Activated naive CD4-positive, alpha-beta T cell treated with anti-CD3 and anti-CD28 coated beads for 36 hours (primary cell): Measurements from ENCODE around the gene CST9L. TPM values are rescaled to one million over a fixed set of nuclear protein-coding genes. Genes with fewer than 3 reads are reported as not detected.

Experiments
- CTCF ChIA-PET: fragments of 350-600 bp; sonication (Branson Sonifier 250); formaldehyde crosslinking; loops from one replicate; lab custom pipeline; 2021; ENCODE audit warnings: antibody characterized with exemption; lab: Charles Lee
- DNase-seq: peaks from one replicate; pipeline ENCODE4 v3.0.0-alpha.2; 2020
- H3K27ac Mint-ChIP-seq: one replicate; pipeline ENCODE4 v1.8.0; 2021; ENCODE audit warnings: mild to moderate bottlenecking, mixed read lengths
- H3K27me3 Mint-ChIP-seq: one replicate; pipeline ENCODE4 v1.8.0; 2021; ENCODE audit warnings: low read depth, mixed read lengths
- H3K36me3 Mint-ChIP-seq: one replicate; pipeline ENCODE4 v1.8.0; 2021; ENCODE audit warnings: low read depth, mixed read lengths
- H3K4me1 Mint-ChIP-seq: one replicate; pipeline ENCODE4 v1.8.0; 2021; ENCODE audit warnings: low read depth, mixed read lengths
- H3K4me3 Mint-ChIP-seq: one replicate; pipeline ENCODE4 v1.8.0; 2021; ENCODE audit warnings: mild to moderate bottlenecking, moderate library complexity, mixed read lengths
- H3K9me3 Mint-ChIP-seq: one replicate; pipeline ENCODE4 v1.8.0; 2021; ENCODE audit warnings: mixed read lengths
- intact Hi-C: fragments of 100-400 bp; cut with micrococcal nuclease; formaldehyde crosslinking; loops from one replicate; pipeline ENCODE4 v1.15.1; 2023
- total RNA-seq, 2 experiments: library from RNA; stranded (reverse); gene quantifications; one replicate each; pipeline ENCODE4 v1.2.3, GENCODE V29; 2021

CST9L gene
- total RNA-seq, 2 experiments from 2014 or later: not detected

DNA sequence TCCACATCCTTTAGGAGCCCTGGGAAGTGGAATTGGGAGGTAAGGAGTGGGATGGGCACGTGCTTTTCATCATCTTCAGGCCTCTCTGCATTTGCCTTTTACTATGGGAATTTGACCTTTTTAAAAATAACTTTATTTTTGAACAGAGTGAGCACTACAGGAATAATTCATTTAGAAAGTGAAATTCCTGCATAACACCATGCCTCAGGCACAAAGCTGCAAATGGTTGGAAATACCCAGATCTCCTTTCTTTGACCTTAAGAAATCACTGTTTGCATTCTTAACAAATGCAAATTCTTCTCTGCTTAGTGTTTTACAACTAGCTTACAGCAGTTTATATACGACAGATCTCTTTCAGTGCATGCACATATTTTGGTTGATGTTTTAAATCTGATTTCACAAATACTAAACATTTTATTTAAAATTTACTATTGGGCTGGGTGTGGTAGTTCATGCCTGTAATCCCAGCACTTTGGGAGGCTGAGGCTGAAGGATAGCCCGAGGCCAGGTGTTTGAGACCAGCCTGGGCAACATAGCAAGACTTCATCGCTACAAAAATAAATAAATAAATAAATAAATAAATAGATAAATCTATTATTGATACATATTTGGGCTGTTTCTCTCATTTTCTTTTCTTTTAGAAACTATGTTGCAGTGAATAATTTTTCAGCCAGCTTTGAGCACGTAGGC is 52.9 kb downstream of the CST9L start:
- Mint-ChIP-seq H3K27me3 (no peaks in the 10 kb centered on the region), H3K36me3 (no peaks in the 10 kb centered on the region), H3K4me1 (no peaks in the 10 kb centered on the region), H3K27ac (no peak overlapping the region), H3K9me3 (no peaks in the 10 kb centered on the region), H3K4me3 (no peak overlapping the region)
- intact Hi-C loops: no loop called here
- CTCF ChIA-PET: no interaction called here
- no peak for DNase-seq

DNA sequence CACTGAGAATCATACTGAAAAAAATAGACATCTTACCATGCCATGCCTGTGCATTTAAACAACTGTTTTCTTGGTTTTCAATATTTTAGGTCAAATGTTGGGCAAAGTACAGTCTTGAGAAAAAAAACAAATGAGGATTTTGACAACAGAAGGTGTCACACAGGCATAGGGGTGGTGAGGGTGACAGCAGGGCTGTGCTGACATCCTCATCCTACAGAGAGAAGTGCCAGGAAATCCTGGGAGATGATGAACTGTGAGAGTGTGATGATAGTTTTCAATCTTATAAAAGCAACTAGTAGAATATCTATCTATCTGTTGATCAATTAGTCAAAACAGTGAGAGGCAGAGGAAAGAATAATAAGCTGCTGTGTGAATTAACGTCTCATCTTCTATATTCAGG is 53.4 kb downstream of the CST9L start:
- Mint-ChIP-seq H3K36me3 (no peaks in the 10 kb centered on the region), H3K27ac (no peak overlapping the region), H3K4me1 (no peaks in the 10 kb centered on the region), H3K27me3 (no peaks in the 10 kb centered on the region), H3K9me3 (no peaks in the 10 kb centered on the region), H3K4me3 (no peak overlapping the region)
- intact Hi-C loops: no loop called here
- CTCF ChIA-PET: no interaction called here
- DNase-seq: no peak

Other genes starting within 250 kb of the CST9L start
- gene NXT1, start 217.7 kb downstream of the CST9L start, total RNA-seq: 10 to 100 TPM; 31.9 to 36.9 TPM
- gene GZF1, start 206.3 kb downstream of the CST9L start, total RNA-seq: 1 to 10 TPM; 2.9 to 3.3 TPM
- 1 to 10 TPM; 5.4 to 7.6 TPM for gene NAPB, start 147.0 kb downstream of the CST9L start, total RNA-seq
- not detected for gene CSTL1, start 128.8 kb downstream of the CST9L start, total RNA-seq
- not detected for gene CST11, start 115.6 kb downstream of the CST9L start, total RNA-seq
- gene CST8, start 77.4 kb downstream of the CST9L start, total RNA-seq: not detected
- gene CST9, start 37.4 kb upstream of the CST9L start, total RNA-seq: not detected
- under 1 TPM in 1 of 2 experiments, not detected in 1; 0.35 TPM for gene CST3, start 69.5 kb upstream of the CST9L start, total RNA-seq
- not detected for gene CST4, start 120.6 kb upstream of the CST9L start, total RNA-seq
- not detected for gene CST1, start 182.5 kb upstream of the CST9L start, total RNA-seq